Ureter (tissue), 1 donor: ENCODE data around the gene WFDC10B. TPM values are rescaled to one million over a fixed set of nuclear protein-coding genes. Genes with fewer than 3 reads are reported as not detected.
"Not testable (repeated sequence)": the region's sequence is repeated elsewhere in the genome, so short reads cannot be mapped to it uniquely, and the experiment has no call there.

Experiments used
- DNase-seq: peaks from one replicate; pipeline ENCODE4 v3.0.0-alpha.2; 2020; ENCODE audit warnings: low spot score
- total RNA-seq: library from RNA; stranded (reverse); gene quantifications from one replicate; pipeline ENCODE4 v1.2.4, GENCODE V29; 2023
- donor health status: DM: yes; HTN: yes; CAD: no.

WFDC10B gene
- total RNA-seq, 1 donor from 2014 or later, result 1.9 TPM

DNA sequence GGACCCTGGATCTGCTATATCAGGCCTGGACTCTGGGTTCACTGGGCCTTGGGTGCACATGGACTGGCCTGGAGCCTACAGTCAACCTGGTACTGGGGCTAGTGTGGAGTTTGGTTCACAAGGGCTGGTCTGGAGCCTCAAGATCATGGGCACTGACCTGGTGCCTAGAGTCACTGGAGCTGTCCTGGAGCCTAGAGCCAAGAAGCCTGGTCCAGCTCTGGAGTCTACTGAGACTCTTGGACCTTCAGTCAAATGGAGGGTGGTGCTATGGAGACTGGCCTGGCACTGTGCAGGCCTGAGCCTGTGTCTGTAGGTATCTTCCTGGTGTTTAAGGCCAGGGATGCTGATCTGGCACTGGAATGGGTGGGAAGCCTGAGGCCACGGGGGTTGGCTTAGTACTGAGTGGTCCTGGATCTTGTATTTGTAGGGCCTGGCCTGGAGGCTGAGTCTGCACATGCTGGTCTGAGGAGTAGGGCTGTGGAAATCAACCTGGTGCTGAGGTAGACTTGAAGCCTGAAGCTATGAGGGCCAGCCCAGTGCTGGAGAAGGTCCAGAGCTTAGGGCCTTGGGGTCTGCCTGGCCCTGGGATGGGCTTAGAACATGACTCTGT lies 57.3 kb downstream of the WFDC10B start:
- DNase-seq, result no peak

DNA sequence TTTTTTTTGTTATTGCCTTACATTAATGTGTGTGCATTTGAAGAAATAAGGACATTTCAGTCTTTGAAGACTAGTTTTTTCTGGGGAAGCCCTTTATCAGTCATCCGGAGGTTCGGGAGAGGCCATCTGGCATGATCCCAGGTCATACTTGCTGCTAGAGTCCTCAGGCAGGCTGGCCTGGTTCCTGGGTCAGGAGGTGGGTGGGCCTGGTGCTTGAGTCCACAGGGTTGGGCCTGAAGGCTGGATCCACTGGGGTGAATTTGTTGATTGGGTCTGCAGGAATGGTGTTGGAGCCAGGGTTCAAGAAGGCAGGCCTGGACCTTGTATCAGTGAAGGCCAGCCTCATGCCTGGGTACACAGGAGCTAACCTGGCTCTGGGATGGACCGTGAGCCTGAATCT lies 57.9 kb downstream of the WFDC10B start:
- no peak for DNase-seq

DNA sequence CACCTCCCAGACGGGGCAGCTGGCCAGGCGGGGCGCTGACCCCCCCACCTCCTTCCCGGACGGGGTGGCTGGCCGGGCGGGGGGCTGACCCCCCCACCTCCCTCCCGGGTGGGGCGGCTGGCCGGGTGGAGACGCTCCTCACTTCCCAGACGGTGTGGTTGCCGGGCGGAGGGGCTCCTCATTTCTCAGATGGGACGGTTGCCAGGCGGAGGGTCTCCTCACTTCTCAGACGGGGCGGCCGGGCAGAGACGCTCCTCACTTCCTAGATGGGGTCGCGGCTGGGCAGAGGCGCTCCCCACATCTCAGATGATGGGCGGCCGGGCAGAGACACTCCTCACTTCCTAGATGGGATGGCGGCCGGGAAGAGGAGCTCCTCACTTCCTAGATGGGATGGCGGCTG lies 59.0 kb downstream of the WFDC10B start:
- DNase-seq, result not testable (repeated sequence)

DNA sequence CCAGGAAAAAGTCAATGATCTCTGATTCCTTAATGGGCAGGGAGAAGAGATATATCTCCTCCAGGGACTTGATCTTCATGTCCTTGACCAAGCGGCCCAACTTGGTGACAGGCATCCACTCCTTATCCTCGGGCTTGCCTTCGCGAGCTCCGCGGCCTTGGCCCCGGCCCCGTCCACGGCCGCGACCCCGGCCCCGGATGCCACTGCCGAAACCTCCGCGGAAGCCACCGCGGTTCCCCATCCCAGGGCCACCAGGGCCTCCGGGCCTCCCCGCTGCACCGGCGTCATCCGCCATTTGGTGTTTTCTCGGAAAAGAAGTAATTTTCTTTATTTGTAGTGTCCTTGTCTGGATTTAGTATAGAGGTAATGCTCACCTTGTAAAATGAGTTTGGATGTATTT lies 63.7 kb downstream of the WFDC10B start:
- not testable (repeated sequence) for DNase-seq

DNA sequence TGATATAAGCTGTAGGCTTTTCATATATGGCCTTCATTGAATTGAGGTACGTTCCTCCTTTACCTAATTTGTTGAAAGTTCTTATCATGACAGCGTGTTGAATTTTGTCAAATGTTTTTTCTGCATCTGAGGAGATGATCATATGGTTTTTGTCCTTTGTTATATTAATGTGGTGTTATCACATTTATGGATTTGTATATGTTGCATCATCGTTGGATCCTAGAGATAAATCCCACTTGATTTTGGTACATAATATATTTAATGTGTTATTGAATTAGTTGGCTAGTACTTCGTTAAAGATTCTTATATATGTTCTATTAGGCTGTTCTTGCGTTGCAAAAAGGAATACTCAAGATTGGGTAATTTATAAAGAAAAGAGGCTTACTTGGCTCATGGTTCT lies 65.1 kb downstream of the WFDC10B start:
- DNase-seq, result no peak

DNA sequence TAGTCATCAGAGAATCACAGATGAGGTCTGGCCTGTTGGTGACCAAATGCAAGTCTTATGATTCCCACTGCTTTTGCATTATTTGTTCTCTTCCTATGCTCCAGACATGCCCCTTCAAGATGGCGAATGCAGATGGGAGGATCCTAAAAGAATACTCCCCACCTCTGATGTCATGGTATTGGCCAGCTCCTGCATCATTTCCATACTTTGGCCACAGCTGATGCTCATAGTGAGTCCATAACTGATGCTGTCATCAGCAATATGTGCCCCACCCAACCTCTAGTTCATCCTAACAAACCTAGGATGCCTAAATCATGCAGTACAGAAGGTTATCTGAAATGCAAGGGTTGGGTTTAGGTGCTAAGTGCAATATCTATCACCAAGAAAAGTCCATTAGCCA lies 68.3 kb downstream of the WFDC10B start:
- DNase-seq, result no peak

Other genes with a start within 250 kb of the WFDC10B start
- 244 TPM for gene WFDC2, start 235.3 kb downstream of the WFDC10B start, total RNA-seq
- gene SPINT3, start 189.4 kb downstream of the WFDC10B start, total RNA-seq, result not detected
- not detected for gene WFDC6, start 165.5 kb downstream of the WFDC10B start, total RNA-seq
- gene EPPIN, start 157.6 kb downstream of the WFDC10B start, total RNA-seq, result not detected
- gene WFDC8, start 125.7 kb downstream of the WFDC10B start, total RNA-seq, result not detected
- gene WFDC10A, start 75.3 kb downstream of the WFDC10B start, total RNA-seq, result not detected
- not detected for gene WFDC9, start 73.7 kb downstream of the WFDC10B start, total RNA-seq
- gene WFDC11, start 34.8 kb downstream of the WFDC10B start, total RNA-seq, result not detected
- gene WFDC13, start 3.0 kb downstream of the WFDC10B start, total RNA-seq, result 0.55 TPM
- gene SPINT4, start 17.3 kb upstream of the WFDC10B start, total RNA-seq, result not detected
- gene WFDC3, start 86.9 kb upstream of the WFDC10B start, total RNA-seq, result 3.0 TPM
- gene DNTTIP1, start 86.9 kb upstream of the WFDC10B start, total RNA-seq, result 24.5 TPM
- 1.1 TPM for gene UBE2C, start 107.6 kb upstream of the WFDC10B start, total RNA-seq
- gene TNNC2, start 122.3 kb upstream of the WFDC10B start, total RNA-seq, result 0.57 TPM
- gene SNX21, start 128.8 kb upstream of the WFDC10B start, total RNA-seq, result 31.4 TPM
- 21.0 TPM for gene ACOT8, start 152.4 kb upstream of the WFDC10B start, total RNA-seq
- gene ZSWIM3, start 152.6 kb upstream of the WFDC10B start, total RNA-seq, result 4.1 TPM
- gene ZSWIM1, start 176.2 kb upstream of the WFDC10B start, total RNA-seq, result 14.4 TPM
- 8.6 TPM for gene SPATA25, start 182.6 kb upstream of the WFDC10B start, total RNA-seq
- gene NEURL2, start 186.2 kb upstream of the WFDC10B start, total RNA-seq, result 17.9 TPM
- gene CTSA, start 186.3 kb upstream of the WFDC10B start, total RNA-seq, result 98.0 TPM
- gene PLTP, start 207.1 kb upstream of the WFDC10B start, total RNA-seq, result 101 TPM
- 37.5 TPM for gene PCIF1, start 229.7 kb upstream of the WFDC10B start, total RNA-seq